ENCODE measurements around the gene LONRF2.
A peak's percentile ranks its signal among the peaks of the same experiment; 100 is the strongest.

Gene LONRF2

DNA sequence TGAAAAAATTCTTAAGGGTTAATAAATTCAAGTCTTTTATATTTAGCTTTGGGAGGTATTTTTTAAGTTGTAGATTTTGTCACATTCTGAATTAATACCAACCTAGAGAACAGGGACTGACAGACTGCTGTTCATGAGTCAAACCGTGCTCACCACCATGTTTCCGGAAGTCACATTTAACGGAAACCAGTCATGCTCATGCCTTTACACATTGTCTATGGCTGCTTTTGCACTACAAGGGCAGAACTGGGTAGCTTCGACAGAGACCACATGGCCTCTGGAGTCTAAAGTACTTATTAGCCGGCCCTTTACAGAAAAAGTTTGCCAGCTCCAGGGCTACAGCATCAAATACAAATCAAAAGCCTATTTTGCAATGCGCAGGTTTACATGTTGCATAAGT is 33.3 kb downstream of the LONRF2 start:
- no peak overlapping the region for H3K9ac ChIP-seq (ENCODE audit: low read length in 5 of 5)
- no peak overlapping the region for H3K4me3 ChIP-seq (ENCODE audit: low read depth in 1 of 5, low read length in 5 of 5)
- H3K27ac ChIP-seq (ENCODE audit: low read depth, low read length) = no peak overlapping the region
- H3K4me1 ChIP-seq (ENCODE audit: control insufficient read depth in 5 of 5, insufficient read depth in 5 of 5, low read length in 5 of 5) = no peaks in the 10 kb centered on the region
- peaks cover 0 to 11% (median 0%) of the 10 kb centered on the region in 5 donors for H3K36me3 ChIP-seq (ENCODE audit: control insufficient read depth in 5 of 5, insufficient read depth in 5 of 5, low read length in 5 of 5)
- H3K9me3 ChIP-seq (ENCODE audit: control insufficient read depth in 5 of 5, low read length in 5 of 5) = no peaks in the 10 kb centered on the region
- no peaks in the 10 kb centered on the region for H3K27me3 ChIP-seq (ENCODE audit: control insufficient read depth in 5 of 5, insufficient read depth in 4 of 5, low read length in 5 of 5)

DNA sequence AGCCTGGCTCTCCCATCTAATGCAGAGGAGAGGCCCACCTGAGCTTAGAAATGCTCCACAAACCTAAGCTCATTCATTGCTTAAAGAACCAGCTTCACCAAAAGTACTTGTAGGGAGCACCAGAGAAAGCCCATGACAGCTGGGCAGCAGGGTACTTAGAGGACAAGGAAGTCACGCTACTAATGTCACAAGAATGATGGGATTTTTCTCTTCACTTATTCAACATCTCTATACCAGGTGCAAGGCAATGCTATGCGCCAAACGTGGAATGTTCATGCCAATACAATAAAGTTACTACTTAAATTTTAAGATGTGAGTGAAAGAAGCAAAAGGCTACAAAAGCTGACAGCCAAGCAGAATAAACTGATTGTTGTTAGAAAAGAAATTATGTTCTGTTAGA is 36.0 kb downstream of the LONRF2 start:
- H3K27me3 ChIP-seq (ENCODE audit: control insufficient read depth in 5 of 5, insufficient read depth in 4 of 5, low read length in 5 of 5) = no peaks in the 10 kb centered on the region
- no peak overlapping the region for H3K27ac ChIP-seq (ENCODE audit: low read depth, low read length)
- peaks cover 0 to 9% (median 5%) of the 10 kb centered on the region in 5 donors for H3K4me1 ChIP-seq (ENCODE audit: control insufficient read depth in 5 of 5, insufficient read depth in 5 of 5, low read length in 5 of 5)
- H3K9me3 ChIP-seq (ENCODE audit: control insufficient read depth in 5 of 5, low read length in 5 of 5) = no peaks in the 10 kb centered on the region
- H3K9ac ChIP-seq (ENCODE audit: low read length in 5 of 5) = no peak overlapping the region
- H3K36me3 ChIP-seq (ENCODE audit: control insufficient read depth in 5 of 5, insufficient read depth in 5 of 5, low read length in 5 of 5) = peaks cover 0 to 9% (median 4%) of the 10 kb centered on the region in 5 donors
- H3K4me3 ChIP-seq (ENCODE audit: low read depth in 1 of 5, low read length in 5 of 5) = no peak overlapping the region

DNA sequence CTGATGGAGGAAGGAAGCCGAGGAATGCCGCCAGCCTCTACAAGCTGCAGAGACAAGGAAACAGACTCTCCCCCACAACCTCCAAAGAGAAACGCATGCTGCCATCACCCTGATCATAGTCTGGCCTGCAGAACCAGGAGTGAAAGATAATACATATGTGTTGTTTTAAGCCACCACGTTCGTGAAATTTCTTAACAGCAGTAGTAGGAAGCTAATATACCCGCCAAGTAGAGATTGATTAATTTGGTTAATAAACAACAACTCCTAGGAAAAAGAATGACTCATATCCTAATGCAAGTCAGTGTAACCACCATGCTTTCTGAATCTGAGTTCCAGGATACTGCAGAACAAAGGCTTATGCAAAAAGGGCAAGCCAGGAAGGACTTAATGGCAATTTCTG is 36.6 kb downstream of the LONRF2 start:
- H3K27me3 ChIP-seq (ENCODE audit: control insufficient read depth in 5 of 5, insufficient read depth in 4 of 5, low read length in 5 of 5) = no peaks in the 10 kb centered on the region
- no peak overlapping the region for H3K27ac ChIP-seq (ENCODE audit: low read depth, low read length)
- H3K4me1 ChIP-seq (ENCODE audit: control insufficient read depth in 5 of 5, insufficient read depth in 5 of 5, low read length in 5 of 5) = peaks cover 0 to 10% (median 6%) of the 10 kb centered on the region in 5 donors
- peaks cover 0 to 9% (median 4%) of the 10 kb centered on the region in 5 donors for H3K36me3 ChIP-seq (ENCODE audit: control insufficient read depth in 5 of 5, insufficient read depth in 5 of 5, low read length in 5 of 5)
- H3K9me3 ChIP-seq (ENCODE audit: control insufficient read depth in 5 of 5, low read length in 5 of 5) = no peaks in the 10 kb centered on the region
- H3K4me3 ChIP-seq (ENCODE audit: low read depth in 1 of 5, low read length in 5 of 5) = no peak overlapping the region
- no peak overlapping the region for H3K9ac ChIP-seq (ENCODE audit: low read length in 5 of 5)

DNA sequence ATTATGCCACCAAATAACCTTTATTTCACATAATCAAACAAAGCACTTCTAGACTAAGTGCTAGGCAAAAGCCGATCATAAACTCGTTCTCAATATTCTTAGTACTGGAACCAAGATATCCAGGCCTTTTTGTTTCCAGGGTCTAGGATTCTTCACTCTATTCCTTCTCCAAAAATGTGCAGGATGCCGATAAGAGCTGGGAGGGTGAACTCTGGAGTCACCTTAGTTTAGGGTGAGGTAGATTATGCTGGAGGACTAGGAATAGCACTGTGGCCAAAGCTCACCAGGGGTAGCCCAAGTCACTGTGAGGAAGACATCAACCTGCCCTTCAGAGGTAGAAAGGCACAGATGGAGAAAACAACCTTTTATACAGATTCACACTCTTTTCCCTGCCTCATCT is 37.3 kb downstream of the LONRF2 start:
- Histone ChIP-seq H3K4me3 (ENCODE audit: low read depth in 1 of 5, low read length in 5 of 5) (no peak overlapping the region), H3K4me1 (ENCODE audit: control insufficient read depth in 5 of 5, insufficient read depth in 5 of 5, low read length in 5 of 5) (peaks cover 0 to 10% (median 6%) of the 10 kb centered on the region in 5 donors), H3K27ac (ENCODE audit: low read depth, low read length) (no peak overlapping the region), H3K9ac (ENCODE audit: low read length in 5 of 5) (no peak overlapping the region), H3K36me3 (ENCODE audit: control insufficient read depth in 5 of 5, insufficient read depth in 5 of 5, low read length in 5 of 5) (peaks cover 0 to 9% (median 4%) of the 10 kb centered on the region in 5 donors), H3K9me3 (ENCODE audit: control insufficient read depth in 5 of 5, low read length in 5 of 5) (no peaks in the 10 kb centered on the region), H3K27me3 (ENCODE audit: control insufficient read depth in 5 of 5, insufficient read depth in 4 of 5, low read length in 5 of 5) (no peaks in the 10 kb centered on the region)

DNA sequence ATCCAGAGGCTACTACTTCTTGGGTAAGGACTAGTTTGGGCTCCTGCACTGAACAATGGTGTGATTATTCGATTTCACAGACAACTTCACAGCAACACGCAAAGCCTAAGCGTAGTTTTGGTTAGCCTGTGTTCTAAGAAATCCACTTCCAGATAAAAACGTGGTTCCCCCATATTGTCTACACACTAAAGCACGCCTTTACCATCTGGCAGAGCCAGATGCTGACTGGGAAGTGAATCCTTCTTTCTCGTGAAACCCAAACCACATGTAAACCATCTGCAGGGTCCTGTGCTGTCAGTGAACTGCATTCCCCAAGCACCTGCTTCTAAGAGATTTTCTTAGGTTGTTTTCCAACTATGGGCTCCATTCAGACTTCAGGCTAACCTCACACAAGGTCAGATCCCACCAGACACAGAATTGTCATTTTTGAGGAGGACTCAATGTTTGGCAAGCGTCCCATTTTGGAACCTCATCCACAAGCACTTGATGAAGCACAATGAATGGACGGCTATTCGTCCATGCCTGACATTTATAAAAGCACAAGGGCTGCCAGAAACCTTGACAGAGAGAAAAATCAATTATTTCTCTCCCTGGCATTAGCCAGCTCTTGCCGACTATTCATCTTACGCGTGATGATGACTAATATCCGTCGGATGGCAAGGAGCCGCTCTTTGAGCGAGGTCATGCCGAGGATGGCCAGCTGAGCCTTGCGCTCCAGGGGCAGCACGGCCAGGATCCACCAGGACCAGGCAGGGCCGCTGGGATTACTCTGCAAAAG is 38.4 kb downstream of the LONRF2 start:
- H3K9ac ChIP-seq (ENCODE audit: low read length in 5 of 5) = no peak overlapping the region
- H3K27ac ChIP-seq (ENCODE audit: low read depth, low read length) = no peak overlapping the region
- peaks cover 0 to 9% (median 4%) of the 10 kb centered on the region in 5 donors for H3K36me3 ChIP-seq (ENCODE audit: control insufficient read depth in 5 of 5, insufficient read depth in 5 of 5, low read length in 5 of 5)
- H3K9me3 ChIP-seq (ENCODE audit: control insufficient read depth in 5 of 5, low read length in 5 of 5) = no peaks in the 10 kb centered on the region
- peaks cover 0 to 4% (median 0%) of the 10 kb centered on the region in 5 donors for H3K27me3 ChIP-seq (ENCODE audit: control insufficient read depth in 5 of 5, insufficient read depth in 4 of 5, low read length in 5 of 5)
- H3K4me3 ChIP-seq (ENCODE audit: low read depth in 1 of 5, low read length in 5 of 5) = no peak overlapping the region
- H3K4me1 ChIP-seq (ENCODE audit: control insufficient read depth in 5 of 5, insufficient read depth in 5 of 5, low read length in 5 of 5) = peaks cover 0 to 10% (median 6%) of the 10 kb centered on the region in 5 donors

DNA sequence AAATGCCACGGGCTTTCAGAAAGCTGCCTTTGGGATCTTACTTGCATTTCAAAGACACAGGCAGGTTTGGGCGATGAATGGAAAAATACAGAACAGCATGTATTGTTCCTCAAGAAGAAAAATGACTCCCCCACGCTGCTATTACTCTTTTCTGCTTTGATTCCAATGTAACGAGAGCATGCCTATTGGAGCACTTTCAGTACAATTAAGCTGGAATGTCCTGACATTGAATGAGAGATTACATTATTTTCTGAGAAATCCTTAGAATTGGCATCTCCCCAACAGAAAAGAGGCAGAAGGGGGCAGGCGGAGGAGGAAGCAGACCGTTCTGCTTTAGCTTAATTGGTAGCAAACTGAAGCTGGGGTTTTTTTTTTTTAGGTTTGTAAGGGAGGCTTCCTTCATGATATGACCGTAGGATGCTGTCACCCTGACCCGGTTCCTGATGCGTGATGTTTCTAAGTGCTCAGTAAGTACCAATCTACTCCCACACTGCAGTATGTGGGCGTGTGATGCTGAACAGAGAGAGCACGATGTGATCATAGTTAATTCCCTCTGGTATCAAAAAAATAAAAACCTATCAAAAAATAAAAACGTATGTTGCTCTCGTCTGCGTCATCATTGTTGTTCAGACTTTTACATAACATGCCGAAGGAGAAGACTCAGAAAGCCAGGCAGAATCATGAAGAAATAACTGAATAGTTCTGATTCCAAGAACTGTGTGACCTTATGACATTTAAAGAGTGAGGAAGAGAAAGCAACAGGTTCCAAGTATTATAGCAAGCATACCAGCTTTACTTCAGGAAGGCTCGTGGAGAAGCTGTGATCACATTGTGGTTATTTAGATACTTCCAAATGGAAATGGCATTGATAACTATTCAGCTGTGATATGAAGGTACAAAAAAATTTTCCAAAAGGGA is 40.5 kb downstream of the LONRF2 start:
- Histone ChIP-seq H3K9me3 (ENCODE audit: control insufficient read depth in 5 of 5, low read length in 5 of 5) (no peaks in the 10 kb centered on the region), H3K9ac (ENCODE audit: low read length in 5 of 5) (peak overlapping the region in 1 of 5 donors; percentile 13), H3K4me1 (ENCODE audit: control insufficient read depth in 5 of 5, insufficient read depth in 5 of 5, low read length in 5 of 5) (peaks cover 0 to 10% (median 6%) of the 10 kb centered on the region in 5 donors), H3K36me3 (ENCODE audit: control insufficient read depth in 5 of 5, insufficient read depth in 5 of 5, low read length in 5 of 5) (peaks cover 0 to 7% (median 4%) of the 10 kb centered on the region in 5 donors), H3K27me3 (ENCODE audit: control insufficient read depth in 5 of 5, insufficient read depth in 4 of 5, low read length in 5 of 5) (peaks cover 0 to 4% (median 0%) of the 10 kb centered on the region in 5 donors), H3K27ac (ENCODE audit: low read depth, low read length) (no peak overlapping the region), H3K4me3 (ENCODE audit: low read depth in 1 of 5, low read length in 5 of 5) (peak overlapping the region in 1 of 5 donors; percentile 34)

DNA sequence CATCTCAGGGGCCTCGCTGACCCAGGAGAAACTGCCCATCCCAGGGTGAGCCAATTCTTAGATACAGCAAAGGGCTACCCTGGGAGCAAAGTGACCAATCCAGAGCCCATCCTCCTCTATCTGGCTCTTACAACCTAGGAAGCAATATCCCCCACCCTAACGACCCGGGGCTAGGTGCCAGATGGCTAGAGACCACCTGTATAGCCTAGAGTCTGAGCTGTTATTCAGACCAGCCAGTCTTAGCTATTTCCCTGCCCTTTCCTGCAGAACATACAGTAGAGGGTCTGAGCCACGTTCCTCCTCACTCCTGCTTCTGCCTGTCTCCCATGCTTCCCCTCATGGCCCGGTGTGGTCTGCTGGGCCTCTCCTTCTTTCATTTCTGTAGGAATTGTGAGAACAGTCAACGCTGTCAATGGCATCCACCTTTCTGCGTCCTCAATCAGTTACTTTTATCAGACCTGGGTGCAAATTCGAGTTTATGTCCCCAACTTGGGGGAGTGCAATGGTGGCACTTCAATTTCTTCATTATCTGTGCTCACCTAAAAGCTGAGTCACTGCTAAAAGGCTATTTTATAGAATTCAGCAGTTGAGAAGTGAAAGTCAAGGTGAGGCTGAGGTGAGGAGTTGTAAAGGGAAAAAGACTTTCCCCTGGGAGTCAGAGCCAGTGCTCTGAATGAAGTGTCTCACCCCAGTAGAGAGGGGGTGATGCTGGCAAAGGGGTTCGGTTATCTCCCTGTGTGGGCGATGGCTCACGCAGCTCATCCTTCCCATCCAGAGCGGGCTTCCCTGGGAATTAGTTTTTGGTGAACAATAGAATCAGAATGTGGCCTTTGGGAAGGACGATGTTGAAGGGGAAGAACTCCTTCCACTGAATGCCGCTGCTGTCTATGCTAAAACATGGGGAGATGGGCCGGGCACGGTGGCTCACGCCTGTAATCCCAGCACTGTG is 42.4 kb downstream of the LONRF2 start:
- H3K4me1 ChIP-seq (ENCODE audit: control insufficient read depth in 5 of 5, insufficient read depth in 5 of 5, low read length in 5 of 5) = peaks cover 0 to 10% (median 6%) of the 10 kb centered on the region in 5 donors
- peaks cover 0 to 4% (median 0%) of the 10 kb centered on the region in 5 donors for H3K27me3 ChIP-seq (ENCODE audit: control insufficient read depth in 5 of 5, insufficient read depth in 4 of 5, low read length in 5 of 5)
- H3K9me3 ChIP-seq (ENCODE audit: control insufficient read depth in 5 of 5, low read length in 5 of 5) = no peaks in the 10 kb centered on the region
- H3K27ac ChIP-seq (ENCODE audit: low read depth, low read length) = no peak overlapping the region
- H3K4me3 ChIP-seq (ENCODE audit: low read depth in 1 of 5, low read length in 5 of 5) = no peak overlapping the region
- H3K9ac ChIP-seq (ENCODE audit: low read length in 5 of 5) = no peak overlapping the region
- H3K36me3 ChIP-seq (ENCODE audit: control insufficient read depth in 5 of 5, insufficient read depth in 5 of 5, low read length in 5 of 5) = peaks cover 0 to 4% (median 0%) of the 10 kb centered on the region in 5 donors

DNA sequence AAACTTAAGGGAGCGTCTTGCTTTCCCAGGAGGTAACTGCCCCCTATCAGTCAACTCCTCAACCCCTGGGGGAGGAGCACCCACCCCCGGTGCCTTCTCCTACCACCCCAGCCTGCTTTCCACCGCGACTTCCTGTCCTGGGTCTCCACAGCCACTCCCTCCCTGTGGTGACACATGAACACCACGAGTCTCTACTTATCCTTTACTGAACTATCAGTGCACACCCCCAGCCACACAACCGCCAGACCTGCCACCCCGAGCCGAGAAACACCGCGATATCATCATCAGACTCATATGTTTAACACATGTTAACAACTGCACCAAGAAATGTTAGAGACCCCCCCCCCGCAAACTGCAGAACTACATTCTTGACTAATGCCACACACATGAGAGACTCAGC is 43.3 kb downstream of the LONRF2 start:
- Histone ChIP-seq H3K9me3 (ENCODE audit: control insufficient read depth in 5 of 5, low read length in 5 of 5) (no peaks in the 10 kb centered on the region), H3K4me1 (ENCODE audit: control insufficient read depth in 5 of 5, insufficient read depth in 5 of 5, low read length in 5 of 5) (peaks cover 0 to 10% (median 6%) of the 10 kb centered on the region in 5 donors), H3K36me3 (ENCODE audit: control insufficient read depth in 5 of 5, insufficient read depth in 5 of 5, low read length in 5 of 5) (peaks cover 0 to 4% (median 0%) of the 10 kb centered on the region in 5 donors), H3K4me3 (ENCODE audit: low read depth in 1 of 5, low read length in 5 of 5) (no peak overlapping the region), H3K27ac (ENCODE audit: low read depth, low read length) (no peak overlapping the region), H3K27me3 (ENCODE audit: control insufficient read depth in 5 of 5, insufficient read depth in 4 of 5, low read length in 5 of 5) (peaks cover 0 to 4% (median 0%) of the 10 kb centered on the region in 5 donors), H3K9ac (ENCODE audit: low read length in 5 of 5) (no peak overlapping the region)

DNA sequence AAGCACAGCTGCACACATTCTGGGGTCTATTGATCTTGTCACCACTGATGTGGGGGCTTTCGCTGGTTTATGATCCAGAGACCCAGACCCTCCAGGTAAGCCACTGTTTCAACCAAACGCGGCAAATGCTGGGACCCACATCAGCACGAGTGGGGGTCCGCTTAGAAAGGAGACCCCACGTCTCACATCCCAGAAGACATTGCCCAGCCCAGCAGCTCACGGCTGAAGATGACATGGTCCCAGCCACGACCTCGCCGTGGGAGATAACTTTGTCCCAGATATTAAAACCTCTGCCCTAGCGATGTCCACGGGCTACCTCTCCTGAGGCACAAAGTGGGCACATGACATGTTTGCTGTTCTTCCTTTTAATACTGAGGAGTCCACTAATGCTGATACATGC is 43.8 kb downstream of the LONRF2 start:
- Histone ChIP-seq H3K27ac (ENCODE audit: low read depth, low read length) (no peak overlapping the region), H3K9ac (ENCODE audit: low read length in 5 of 5) (no peak overlapping the region), H3K4me1 (ENCODE audit: control insufficient read depth in 5 of 5, insufficient read depth in 5 of 5, low read length in 5 of 5) (peaks cover 0 to 10% (median 6%) of the 10 kb centered on the region in 5 donors), H3K9me3 (ENCODE audit: control insufficient read depth in 5 of 5, low read length in 5 of 5) (no peaks in the 10 kb centered on the region), H3K4me3 (ENCODE audit: low read depth in 1 of 5, low read length in 5 of 5) (no peak overlapping the region), H3K27me3 (ENCODE audit: control insufficient read depth in 5 of 5, insufficient read depth in 4 of 5, low read length in 5 of 5) (peaks cover 0 to 4% (median 0%) of the 10 kb centered on the region in 5 donors), H3K36me3 (ENCODE audit: control insufficient read depth in 5 of 5, insufficient read depth in 5 of 5, low read length in 5 of 5) (peaks cover 0 to 2% (median 0%) of the 10 kb centered on the region in 5 donors)

Data from subcutaneous abdominal adipose tissue (tissue), 5 donors.